Measurements from ENCODE around the gene GCM1.
A peak's percentile ranks its signal among the peaks of the same experiment; 100 is the strongest.

The GCM1 gene

GRCh38 chr6:53152576-53152975 is 3.9 kb upstream of the GCM1 start:
- no peak for TF ChIP-seq CTCF (IDR thresholded peaks at IDR 0.05; ENCODE audit: low read depth, low read length)
- DNase-seq (ENCODE audit: low read depth, low spot score) = no peak
- in situ Hi-C loops (cut with HindIII; ENCODE audit: low sequenced_read_pairs) = no loop called here
- no peak overlapping the region for H3K4me3 ChIP-seq (ENCODE audit: low read depth, low read length)

DNA sequence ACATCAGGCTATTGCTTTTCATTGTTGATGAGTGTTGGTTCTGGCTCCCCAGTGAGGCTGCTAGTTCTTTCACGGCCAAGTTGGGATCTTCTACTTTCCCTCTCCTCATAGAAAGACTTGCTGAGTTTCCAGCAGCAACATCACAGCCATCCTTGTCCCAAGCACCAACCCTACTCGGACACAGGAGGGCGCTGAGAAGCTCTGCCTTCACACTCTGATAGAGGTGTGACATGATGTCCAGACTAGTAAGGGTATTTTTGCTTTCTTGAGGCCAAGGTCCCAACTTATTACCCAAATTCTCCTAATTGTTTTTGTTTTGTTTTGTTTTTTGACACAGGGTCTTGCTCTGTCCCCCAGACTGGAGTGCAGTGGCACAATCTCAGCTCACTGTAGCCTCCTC is 3.0 kb upstream of the GCM1 start:
- in situ Hi-C loops (cut with HindIII; ENCODE audit: low sequenced_read_pairs) = no loop called here
- peak; percentile 21 for TF ChIP-seq CTCF (IDR thresholded peaks at IDR 0.05; ENCODE audit: low read depth, low read length)
- no peak overlapping the region for H3K4me3 ChIP-seq (ENCODE audit: low read depth, low read length)
- no peak for DNase-seq (ENCODE audit: low read depth, low spot score)

GRCh38 chr6:53144802-53145201 is 3.8 kb downstream of the GCM1 start:
- DNase-seq (ENCODE audit: low read depth, low spot score) = no peak
- TF ChIP-seq CTCF (IDR thresholded peaks at IDR 0.05; ENCODE audit: low read depth, low read length) = no peak
- in situ Hi-C loops (cut with HindIII; ENCODE audit: low sequenced_read_pairs) = no loop called here
- no peak overlapping the region for H3K4me3 ChIP-seq (ENCODE audit: low read depth, low read length)

DNA sequence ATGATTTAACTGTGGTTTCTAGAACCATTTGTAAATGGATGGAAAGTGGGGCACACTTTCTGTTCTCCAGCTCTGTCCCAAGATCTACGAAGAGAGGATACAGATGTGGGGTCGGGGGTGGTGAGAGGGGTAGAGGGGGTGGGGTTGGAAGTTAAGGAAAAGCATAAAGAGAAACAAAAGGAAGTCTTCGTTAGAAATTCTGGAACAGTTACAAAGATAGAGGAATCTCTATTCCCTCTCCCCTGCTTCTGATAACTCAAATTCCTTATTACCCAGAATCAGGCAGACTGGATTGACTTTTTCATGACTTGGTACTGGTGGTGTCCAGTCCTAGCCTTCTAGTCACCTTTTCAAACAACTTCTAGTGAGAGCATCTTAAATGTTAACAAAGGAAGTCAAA is 4.9 kb downstream of the GCM1 start:
- no peak overlapping the region for H3K4me3 ChIP-seq (ENCODE audit: low read depth, low read length)
- in situ Hi-C loops (cut with HindIII; ENCODE audit: low sequenced_read_pairs) = no loop called here
- no peak for DNase-seq (ENCODE audit: low read depth, low spot score)
- no peak for TF ChIP-seq CTCF (IDR thresholded peaks at IDR 0.05; ENCODE audit: low read depth, low read length)

DNA sequence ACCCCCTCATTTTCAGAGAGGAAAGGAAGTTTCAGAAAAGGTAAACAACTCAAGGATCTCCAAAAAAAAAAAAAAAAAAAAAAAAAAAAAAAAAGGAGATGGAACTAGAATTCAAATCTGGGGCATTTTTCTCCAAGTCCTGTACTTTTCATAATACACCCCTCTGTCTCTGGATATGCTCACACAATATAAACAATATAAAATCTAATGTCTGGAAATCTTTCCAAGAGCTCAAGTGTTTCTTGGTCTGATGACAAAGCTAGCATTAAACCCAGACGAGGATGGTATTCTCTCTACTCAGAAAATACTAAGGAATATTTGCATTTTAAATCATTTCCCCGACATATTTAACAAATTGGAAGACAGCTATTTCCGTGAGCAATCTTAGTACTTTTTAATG is 5.8 kb downstream of the GCM1 start:
- H3K4me3 ChIP-seq (ENCODE audit: low read depth, low read length) = no peak overlapping the region
- TF ChIP-seq CTCF (IDR thresholded peaks at IDR 0.05; ENCODE audit: low read depth, low read length) = no peak
- in situ Hi-C loops (cut with HindIII; ENCODE audit: low sequenced_read_pairs) = no loop called here
- no peak for DNase-seq (ENCODE audit: low read depth, low spot score)

DNA sequence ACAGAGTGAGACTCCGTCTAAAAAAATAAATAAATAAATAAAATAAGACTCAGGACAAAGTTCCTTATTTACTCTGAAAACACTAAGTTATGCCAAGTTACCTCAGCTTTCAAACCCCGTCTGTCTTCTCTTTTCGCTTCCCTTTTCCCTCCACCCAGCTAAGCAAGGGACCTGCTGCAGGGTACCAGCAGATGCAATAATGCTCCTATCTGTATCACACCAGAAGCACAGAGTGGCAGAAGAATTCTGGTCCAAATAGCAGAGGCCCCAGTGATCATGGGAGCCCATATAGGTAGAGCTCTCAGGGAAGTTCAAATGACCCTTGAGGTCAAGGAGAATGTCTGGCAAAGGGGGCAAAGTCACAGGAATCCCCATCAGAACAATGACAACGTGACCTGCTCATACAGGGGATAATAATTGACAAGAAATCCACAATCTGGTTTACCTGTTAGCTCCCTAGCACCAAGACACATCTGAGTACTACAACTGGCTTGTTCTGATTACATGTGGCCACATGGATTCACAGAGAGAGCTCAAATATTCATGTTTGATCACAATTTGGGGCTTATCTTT is 8.7 kb downstream of the GCM1 start:
- no peak for DNase-seq (ENCODE audit: low read depth, low spot score)
- in situ Hi-C loops (cut with HindIII; ENCODE audit: low sequenced_read_pairs) = no loop called here
- TF ChIP-seq CTCF (IDR thresholded peaks at IDR 0.05; ENCODE audit: low read depth, low read length) = no peak
- no peak overlapping the region for H3K4me3 ChIP-seq (ENCODE audit: low read depth, low read length)

All from astrocyte of the spinal cord (primary cell).